PC-9 (cell line): ENCODE data around the gene SIM2. TPM values are rescaled to one million over a fixed set of nuclear protein-coding genes. Genes with fewer than 3 reads are reported as not detected.

Experiments used
- BruUV-seq: library from RNA; stranded (reverse); fragments of 400-500 nt; replicated peaks from 2 replicates; lab custom pipeline; 2021; lab: Mats Ljungman, UMichigan
- CTCF ChIA-PET: fragments of 300-600 bp; sonication (Branson Sonifier 250); formaldehyde crosslinking; loops from one replicate; lab custom pipeline; 2022; ENCODE audit warnings: antibody characterized with exemption; lab: Charles Lee
- POLR2A ChIA-PET: fragments of 300-600 bp; sonication (Branson Sonifier 250); formaldehyde crosslinking; loops from one replicate; lab custom pipeline; 2022; ENCODE audit warnings: antibody characterized with exemption; ENCODE audit not compliant: unreplicated experiment; lab: Charles Lee
- DNase-seq, 2 experiments: peaks; one replicate each; pipeline versions ENCODE4 v3.0.0 to v3.0.0-alpha.2; 2015 to 2022; ENCODE audit warnings: mixed read lengths in 1 of 2
- H2AFZ ChIP-seq: fragments of 200-600 bp; sonication (generic); 2 replicates; pipeline ENCODE4 v1.8.1; 2017; ENCODE audit warnings: antibody characterized with exemption
- H3F3A ChIP-seq: fragments of 200-600 bp; sonication (generic); 2 replicates; pipeline ENCODE4 v1.8.1; 2017; ENCODE audit warnings: antibody characterized with exemption, mild to moderate bottlenecking, low read depth; ENCODE audit not compliant: insufficient read depth
- H3K27ac ChIP-seq: fragments of 200-600 bp; sonication (generic); 2 replicates; pipeline ENCODE4 v1.6.1; 2016; ENCODE audit warnings: mixed run types
- H3K27me3 ChIP-seq: fragments of 200-600 bp; sonication (generic); 2 replicates; pipeline ENCODE4 v1.6.1; 2016; ENCODE audit warnings: low read depth, mixed run types; ENCODE audit not compliant: insufficient read depth
- H3K36me3 ChIP-seq: fragments of 200-600 bp; sonication (generic); 2 replicates; pipeline ENCODE4 v1.6.1; 2016; ENCODE audit warnings: low read depth, mixed run types
- H3K4me1 ChIP-seq: fragments of 200-600 bp; sonication (generic); replicated peaks from 2 replicates; pipeline ENCODE4 v1.6.1; 2016; ENCODE audit warnings: mixed run types; ENCODE audit not compliant: insufficient read depth
- H3K4me2 ChIP-seq: fragments of 200-600 bp; sonication (generic); 2 replicates; pipeline ENCODE4 v1.6.1; 2017; ENCODE audit warnings: mixed run types
- H3K4me3 ChIP-seq: fragments of 200-600 bp; sonication (generic); 2 replicates; pipeline ENCODE4 v1.6.1; 2016; ENCODE audit warnings: mixed run types
- H3K79me2 ChIP-seq: fragments of 200-600 bp; sonication (generic); 2 replicates; pipeline ENCODE4 v1.6.1; 2017; ENCODE audit warnings: low read depth, mixed run types
- H3K9me2 ChIP-seq: fragments of 200-600 bp; sonication (generic); 2 replicates; pipeline ENCODE4 v1.8.1; 2017; ENCODE audit warnings: mild to moderate bottlenecking; ENCODE audit not compliant: insufficient read depth
- H3K9me3 ChIP-seq: fragments of 200-600 bp; sonication (generic); 2 replicates; pipeline ENCODE4 v1.8.1; 2016; ENCODE audit warnings: low read depth; ENCODE audit not compliant: insufficient read depth
- H4K20me1 ChIP-seq: fragments of 200-600 bp; sonication (generic); 2 replicates; pipeline ENCODE4 v1.8.1; 2017; ENCODE audit not compliant: insufficient read depth
- EZH2 ChIP-seq: fragments of 200-600 bp; sonication (generic); IDR thresholded peaks from 2 replicates; pipeline ENCODE4 v1.8.0; 2017; ENCODE audit warnings: antibody characterized with exemption, low read depth
- intact Hi-C: fragments of 100-400 bp; cut with micrococcal nuclease; formaldehyde crosslinking; loops from one replicate; pipeline ENCODE4 v1.10.0; 2022; ENCODE audit not compliant: unreplicated experiment
- total RNA-seq: library from RNA; stranded (reverse); gene quantifications from 2 replicates; pipeline ENCODE4 v1.2.3, GENCODE V29; 2021
- TF ChIP-seq, protein P1 (sequence below): fragments of 200-600 bp; sonication (generic); conservative IDR thresholded peaks from 2 replicates; pipeline ENCODE4 v1.6.1; 2017; ENCODE audit warnings: mixed run types, antibody characterized with exemption, mild to moderate bottlenecking, moderate library complexity

SIM2 gene
- total RNA-seq, 1 experiment from 2014 or later = 18.5 TPM

DNA sequence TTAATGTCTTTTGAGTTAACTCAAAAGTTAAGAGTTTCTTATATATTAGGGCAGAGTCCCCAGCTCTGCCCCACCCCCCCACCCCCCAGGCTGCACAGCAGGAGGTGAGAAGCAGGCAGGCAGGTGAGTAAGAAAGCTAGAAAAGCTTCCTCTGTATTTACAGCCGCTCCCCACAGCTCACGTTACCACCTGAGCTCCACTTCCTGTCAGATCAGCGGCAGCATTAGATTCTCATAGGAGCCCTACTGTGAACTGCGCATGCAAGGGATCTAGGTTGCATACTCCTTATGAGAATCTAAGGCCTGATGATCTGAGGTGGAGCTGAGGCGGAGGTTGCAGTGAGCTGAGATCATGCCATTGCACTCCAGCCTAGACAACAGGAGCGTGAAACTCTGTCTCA, 81.9 kb downstream of the SIM2 start:
- Histone ChIP-seq H3F3A (peaks cover 12% of the 10 kb centered on the region; the same call in 1 of the 2 replicates), H4K20me1 (no peaks in the 10 kb centered on the region), H3K4me3 (no peak overlapping the region), H3K4me2 (no peak overlapping the region), H3K36me3 (no peaks in the 10 kb centered on the region), H3K27me3 (no peaks in the 10 kb centered on the region), H3K9me3 (no peaks in the 10 kb centered on the region), H3K79me2 (0 out of 2 replicates have a peak, but pooled peaks cover 5% of the 10 kb centered on the region), H3K9me2 (no peaks in the 10 kb centered on the region), H3K4me1 (peaks cover 18% of the 10 kb centered on the region), H3K27ac (no peak overlapping the region), H2AFZ (no peak overlapping the region)
- DNase-seq = no peak
- BruUV-seq = no TSS peak
- intact Hi-C loops = loop anchor here (10.0 kb wide), 1 partner anchor 134 kb away; no protein-coding TSS in a partner anchor
- ChIA-PET POLR2A (interaction anchor here (0.6 kb wide), 1 partner anchor 115 kb away, joined by 3 read pairs; no protein-coding TSS in a partner anchor), CTCF (interaction anchor here (0.6 kb wide), 1 partner anchor 360 kb away, joined by 3 read pairs; no protein-coding TSS in a partner anchor)
- TF ChIP-seq, protein P1, sequence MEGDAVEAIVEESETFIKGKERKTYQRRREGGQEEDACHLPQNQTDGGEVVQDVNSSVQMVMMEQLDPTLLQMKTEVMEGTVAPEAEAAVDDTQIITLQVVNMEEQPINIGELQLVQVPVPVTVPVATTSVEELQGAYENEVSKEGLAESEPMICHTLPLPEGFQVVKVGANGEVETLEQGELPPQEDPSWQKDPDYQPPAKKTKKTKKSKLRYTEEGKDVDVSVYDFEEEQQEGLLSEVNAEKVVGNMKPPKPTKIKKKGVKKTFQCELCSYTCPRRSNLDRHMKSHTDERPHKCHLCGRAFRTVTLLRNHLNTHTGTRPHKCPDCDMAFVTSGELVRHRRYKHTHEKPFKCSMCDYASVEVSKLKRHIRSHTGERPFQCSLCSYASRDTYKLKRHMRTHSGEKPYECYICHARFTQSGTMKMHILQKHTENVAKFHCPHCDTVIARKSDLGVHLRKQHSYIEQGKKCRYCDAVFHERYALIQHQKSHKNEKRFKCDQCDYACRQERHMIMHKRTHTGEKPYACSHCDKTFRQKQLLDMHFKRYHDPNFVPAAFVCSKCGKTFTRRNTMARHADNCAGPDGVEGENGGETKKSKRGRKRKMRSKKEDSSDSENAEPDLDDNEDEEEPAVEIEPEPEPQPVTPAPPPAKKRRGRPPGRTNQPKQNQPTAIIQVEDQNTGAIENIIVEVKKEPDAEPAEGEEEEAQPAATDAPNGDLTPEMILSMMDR = no peak
- TF ChIP-seq EZH2 = no peak

DNA sequence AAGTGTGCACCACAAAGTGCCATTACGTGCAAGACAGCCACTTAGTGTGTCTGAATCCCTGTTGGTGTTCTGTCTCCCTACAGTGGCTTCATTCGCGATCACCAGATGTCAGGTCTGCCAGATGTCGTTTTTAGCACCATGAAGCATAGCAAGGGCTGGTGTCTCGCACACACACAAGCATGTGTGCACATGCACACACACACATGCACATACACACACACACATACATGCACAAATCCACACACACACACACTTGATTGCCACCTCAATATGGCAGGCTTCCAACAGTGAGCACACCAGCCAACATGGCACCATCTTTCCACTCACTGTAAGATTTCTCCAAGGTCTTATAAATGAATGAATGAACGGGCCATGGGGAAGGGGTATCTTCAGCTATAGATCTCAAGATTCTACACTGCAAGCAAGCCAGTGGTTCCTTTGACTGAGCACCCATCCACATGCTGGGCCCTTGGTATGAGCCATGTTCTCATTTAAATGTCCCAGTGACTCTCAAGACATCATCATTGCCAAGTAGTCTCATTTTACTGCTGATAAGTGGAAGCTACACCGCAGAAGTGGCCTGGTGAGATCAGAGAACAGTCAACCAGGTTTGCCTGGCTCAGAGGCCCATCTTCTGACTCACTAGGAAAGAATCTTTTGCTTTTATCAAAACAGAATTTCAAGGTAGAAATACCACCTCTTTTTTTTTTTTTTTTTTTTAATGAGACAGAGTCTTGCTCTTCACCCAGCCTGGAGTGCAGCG, 84.9 kb downstream of the SIM2 start:
- BruUV-seq = TSS peak; percentile 62
- no peaks in the 10 kb centered on the region for H4K20me1 ChIP-seq
- no peaks in the 10 kb centered on the region for H3K9me2 ChIP-seq
- ChIA-PET POLR2A (interaction anchor here (0.6 kb wide), 1 partner anchor 183 kb away, joined by 3 read pairs; the partner anchor contains the start of gene HLCS), CTCF (no interaction called here)
- no peak for TF ChIP-seq EZH2
- no peak overlapping the region for H2AFZ ChIP-seq
- no peaks in the 10 kb centered on the region for H3K36me3 ChIP-seq
- peak overlapping the region; percentile 62 for H3K27ac ChIP-seq
- no peaks in the 10 kb centered on the region for H3K27me3 ChIP-seq
- 0 out of 2 replicates have a peak overlapping the region, but pooled peaks have one; percentile 24 for H3K4me3 ChIP-seq
- H3K4me2 ChIP-seq = peak overlapping the region; percentile 72
- H3K4me1 ChIP-seq = peaks cover 31% of the 10 kb centered on the region
- peaks cover 18% of the 10 kb centered on the region; the same call in 1 of the 2 replicates for H3F3A ChIP-seq
- DNase-seq = peak; percentile 67 to 92
- 0 out of 2 replicates have a peak, but pooled peaks cover 5% of the 10 kb centered on the region for H3K79me2 ChIP-seq
- intact Hi-C loops = loop anchor here (2.0 to 10.0 kb wide), 2 partner anchors 77 to 131 kb away; no protein-coding TSS in a partner anchor
- no peaks in the 10 kb centered on the region for H3K9me3 ChIP-seq

DNA sequence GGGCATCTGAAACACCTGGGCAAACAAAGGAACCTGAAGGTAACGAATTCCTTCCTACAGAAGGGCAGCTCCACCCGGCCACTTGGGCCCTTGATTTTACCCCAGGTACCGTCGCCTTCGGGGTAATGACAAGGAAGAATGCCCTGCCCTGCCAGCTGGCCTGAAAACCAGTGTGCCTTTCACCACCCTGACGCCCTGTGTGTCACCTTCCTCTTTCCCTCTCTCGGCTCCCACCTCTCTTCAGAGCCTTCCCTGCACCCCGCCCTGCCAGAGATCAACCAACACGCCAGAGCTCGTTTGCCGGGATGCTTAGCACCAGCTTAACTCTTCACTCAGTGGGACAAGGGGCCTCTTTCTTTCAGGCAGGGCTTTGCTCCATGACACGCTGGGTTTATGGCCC, 86.0 kb downstream of the SIM2 start:
- H3K9me2 ChIP-seq = no peaks in the 10 kb centered on the region
- no peaks in the 10 kb centered on the region for H3K36me3 ChIP-seq
- TF ChIP-seq, protein P1 = no peak
- TF ChIP-seq EZH2 = no peak
- H3K79me2 ChIP-seq = 0 out of 2 replicates have a peak, but pooled peaks cover 5% of the 10 kb centered on the region
- no peaks in the 10 kb centered on the region for H3K27me3 ChIP-seq
- no peaks in the 10 kb centered on the region for H3K9me3 ChIP-seq
- H2AFZ ChIP-seq = no peak overlapping the region
- H3K4me2 ChIP-seq = no peak overlapping the region
- intact Hi-C loops = loop anchor here (2.0 to 10.0 kb wide), 2 partner anchors 76 to 130 kb away; no protein-coding TSS in a partner anchor
- peaks cover 32% of the 10 kb centered on the region for H3K4me1 ChIP-seq
- ChIA-PET CTCF (interaction anchor here (0.6 kb wide), 1 partner anchor 630 kb away, joined by 6 read pairs; no protein-coding TSS in a partner anchor), POLR2A (interaction anchor here (0.6 kb wide), 1 partner anchor 182 kb away, joined by 3 read pairs; the partner anchor contains the start of gene HLCS)
- H3F3A ChIP-seq = peaks cover 21% of the 10 kb centered on the region; the same call in 1 of the 2 replicates
- H3K27ac ChIP-seq = no peak overlapping the region
- BruUV-seq = TSS peak; percentile 41
- no peak overlapping the region for H3K4me3 ChIP-seq
- no peaks in the 10 kb centered on the region for H4K20me1 ChIP-seq
- peak in 1 of 2 experiments; percentile 64 for DNase-seq
